WTC11 (cell line): ENCODE data around the gene NANOG. TPM values are rescaled to one million over a fixed set of nuclear protein-coding genes. Genes with fewer than 3 reads are reported as not detected.
"Not testable (repeated sequence)": the region's sequence is repeated elsewhere in the genome, so short reads cannot be mapped to it uniquely, and the experiment has no call there.

Experiments
- ATAC-seq: fragments of 200-7000 bp; cut with Tn5 transposase; 2 replicates; pipeline ENCODE4 v1.10.0; 2021; ENCODE audit warnings: mild to moderate bottlenecking, moderate library complexity
- CTCF ChIA-PET: fragments of 300-600 bp; sonication (Branson Sonifier 250); formaldehyde crosslinking; loops from one replicate; lab custom pipeline; 2021; ENCODE audit warnings: antibody characterized with exemption; lab: Charles Lee
- POLR2A ChIA-PET: fragments of 350-600 bp; sonication (Branson Sonifier 250); formaldehyde crosslinking; loops from one replicate; lab custom pipeline; 2021; ENCODE audit warnings: antibody characterized with exemption; lab: Charles Lee
- DNase-seq: peaks from one replicate; pipeline ENCODE4 v3.0.0; 2021; ENCODE audit warnings: low spot score
- H3K27ac Mint-ChIP-seq: 2 replicates; pipeline ENCODE4 v1.8.0; 2021; ENCODE audit warnings: mixed read lengths
- H3K27me3 Mint-ChIP-seq: 2 replicates; pipeline ENCODE4 v1.8.0; 2021; ENCODE audit warnings: low read depth, mild to moderate bottlenecking, moderate library complexity, mixed read lengths
- H3K36me3 Mint-ChIP-seq: 2 replicates; pipeline ENCODE4 v1.8.0; 2021; ENCODE audit warnings: mixed read lengths
- H3K4me1 Mint-ChIP-seq: 2 replicates; pipeline ENCODE4 v1.8.0; 2022; ENCODE audit warnings: mixed read lengths
- H3K4me3 Mint-ChIP-seq: 2 replicates; pipeline ENCODE4 v1.8.0; 2021; ENCODE audit warnings: mild to moderate bottlenecking, moderate library complexity, mixed read lengths
- H3K9me3 Mint-ChIP-seq: 2 replicates; pipeline ENCODE4 v1.8.0; 2021; ENCODE audit warnings: mixed read lengths
- ESRRA ChIP-seq: sonication (generic); formaldehyde crosslinking; IDR thresholded peaks from 2 replicates; pipeline ENCODE4 v1.8.1; 2022; ENCODE audit warnings: mild to moderate bottlenecking, missing genetic modification reagents, borderline replicate concordance
- GRHL2 ChIP-seq: fragments of 250-450 bp; sonication (Bioruptor Pico); IDR thresholded peaks from 2 replicates; pipeline ENCODE4 v1.8.0; 2022; ENCODE audit warnings: mild to moderate bottlenecking, moderate library complexity; ENCODE audit not compliant: insufficient replicate concordance, severe bottlenecking
- IRF2 ChIP-seq: sonication (generic); formaldehyde crosslinking; IDR thresholded peaks from 2 replicates; pipeline ENCODE4 v1.8.0; 2022; ENCODE audit warnings: low read depth, missing genetic modification reagents, borderline replicate concordance
- JAZF1 ChIP-seq: fragments of 250-450 bp; sonication (Bioruptor Pico); IDR thresholded peaks from 2 replicates; pipeline ENCODE4 v1.9.0; 2021; ENCODE audit warnings: moderate library complexity, mild to moderate bottlenecking, inconsistent platforms
- KAT7 ChIP-seq: sonication (generic); formaldehyde crosslinking; IDR thresholded peaks from 2 replicates; pipeline ENCODE4 v1.8.1; 2023; ENCODE audit warnings: missing genetic modification reagents, mild to moderate bottlenecking, borderline replicate concordance
- MXD4 ChIP-seq: fragments of 250-450 bp; sonication (Bioruptor Pico); IDR thresholded peaks from 2 replicates; pipeline ENCODE4 v1.8.0; 2021; ENCODE audit warnings: mild to moderate bottlenecking, moderate library complexity, borderline replicate concordance
- NR1H2 ChIP-seq: sonication (generic); formaldehyde crosslinking; IDR thresholded peaks from 2 replicates; pipeline ENCODE4 v1.9.0; 2021; ENCODE audit warnings: mild to moderate bottlenecking, moderate library complexity, missing genetic modification reagents
- NR3C1 ChIP-seq: sonication (generic); formaldehyde crosslinking; conservative IDR thresholded peaks from 2 replicates; pipeline ENCODE4 v1.8.1; 2023; ENCODE audit warnings: low read depth, mild to moderate bottlenecking, missing genetic modification reagents
- RELA ChIP-seq: sonication (generic); formaldehyde crosslinking; IDR thresholded peaks from 2 replicates; pipeline ENCODE4 v1.8.1; 2022; ENCODE audit warnings: missing genetic modification reagents, mild to moderate bottlenecking, borderline replicate concordance
- ZNF423 ChIP-seq: fragments of 250-450 bp; sonication (Bioruptor Pico); IDR thresholded peaks from 2 replicates; pipeline ENCODE4 v2.1.2; 2022; ENCODE audit warnings: mild to moderate bottlenecking, moderate library complexity
- total RNA-seq: library from RNA; stranded (reverse); gene quantifications from 3 replicates; pipeline ENCODE4 v1.2.3, GENCODE V29; 2021
- TF ChIP-seq, protein P1 (sequence below): sonication (generic); formaldehyde crosslinking; conservative IDR thresholded peaks from 2 replicates; pipeline ENCODE4 v1.8.1; 2023; ENCODE audit warnings: mild to moderate bottlenecking, low read depth, missing genetic modification reagents, moderate library complexity
- TF ChIP-seq, protein P2 (sequence below): sonication (generic); formaldehyde crosslinking; conservative IDR thresholded peaks from 2 replicates; pipeline ENCODE4 v1.8.1; 2022; ENCODE audit warnings: mild to moderate bottlenecking, missing genetic modification reagents

NANOG gene
- total RNA-seq, 1 experiment from 2014 or later: 387 TPM

DNA sequence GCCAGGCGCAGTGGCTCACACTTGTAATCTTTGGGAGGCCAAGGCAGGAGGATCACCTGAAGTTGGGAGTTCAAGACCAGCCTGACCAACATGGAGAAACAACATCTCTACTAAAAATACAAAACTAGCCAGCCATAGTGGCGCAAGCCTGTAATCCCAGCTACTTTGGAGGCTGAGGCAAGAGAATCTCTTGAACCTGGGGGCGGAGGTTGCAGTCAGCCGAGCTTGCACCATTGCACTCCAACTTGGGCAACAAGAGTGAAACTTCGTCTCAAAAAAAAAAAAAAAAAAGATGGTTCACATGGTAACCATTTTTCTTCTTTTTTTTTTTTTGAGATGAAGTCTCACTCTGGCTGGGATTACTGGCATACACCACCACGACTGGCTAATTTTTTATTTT, 48.2 kb downstream of the NANOG start:
- Mint-ChIP-seq H3K27me3 (no peaks in the 10 kb centered on the region), H3K9me3 (no peaks in the 10 kb centered on the region), H3K27ac (no peak overlapping the region), H3K36me3 (no peaks in the 10 kb centered on the region), H3K4me1 (peaks cover 33% of the 10 kb centered on the region), H3K4me3 (no peak overlapping the region)
- ATAC-seq (no peak), DNase-seq (no peak)
- ChIA-PET CTCF (no interaction called here), POLR2A (no interaction called here)
- TF ChIP-seq IRF2 (CRISPR knock-in tag) (no peak), JAZF1 (CRISPR knock-in tag) (no peak), NR1H2 (no peak), MXD4 (CRISPR knock-in tag) (no peak), RELA (CRISPR knock-in tag) (no peak), GRHL2 (no peak), ZNF423 (CRISPR knock-in tag) (no peak), KAT7 (CRISPR knock-in tag) (no peak), NR3C1 (no peak), ESRRA (no peak)
- TF ChIP-seq, protein P1, sequence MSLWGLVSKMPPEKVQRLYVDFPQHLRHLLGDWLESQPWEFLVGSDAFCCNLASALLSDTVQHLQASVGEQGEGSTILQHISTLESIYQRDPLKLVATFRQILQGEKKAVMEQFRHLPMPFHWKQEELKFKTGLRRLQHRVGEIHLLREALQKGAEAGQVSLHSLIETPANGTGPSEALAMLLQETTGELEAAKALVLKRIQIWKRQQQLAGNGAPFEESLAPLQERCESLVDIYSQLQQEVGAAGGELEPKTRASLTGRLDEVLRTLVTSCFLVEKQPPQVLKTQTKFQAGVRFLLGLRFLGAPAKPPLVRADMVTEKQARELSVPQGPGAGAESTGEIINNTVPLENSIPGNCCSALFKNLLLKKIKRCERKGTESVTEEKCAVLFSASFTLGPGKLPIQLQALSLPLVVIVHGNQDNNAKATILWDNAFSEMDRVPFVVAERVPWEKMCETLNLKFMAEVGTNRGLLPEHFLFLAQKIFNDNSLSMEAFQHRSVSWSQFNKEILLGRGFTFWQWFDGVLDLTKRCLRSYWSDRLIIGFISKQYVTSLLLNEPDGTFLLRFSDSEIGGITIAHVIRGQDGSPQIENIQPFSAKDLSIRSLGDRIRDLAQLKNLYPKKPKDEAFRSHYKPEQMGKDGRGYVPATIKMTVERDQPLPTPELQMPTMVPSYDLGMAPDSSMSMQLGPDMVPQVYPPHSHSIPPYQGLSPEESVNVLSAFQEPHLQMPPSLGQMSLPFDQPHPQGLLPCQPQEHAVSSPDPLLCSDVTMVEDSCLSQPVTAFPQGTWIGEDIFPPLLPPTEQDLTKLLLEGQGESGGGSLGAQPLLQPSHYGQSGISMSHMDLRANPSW (CRISPR knock-in tag): no peak
- TF ChIP-seq, protein P2, sequence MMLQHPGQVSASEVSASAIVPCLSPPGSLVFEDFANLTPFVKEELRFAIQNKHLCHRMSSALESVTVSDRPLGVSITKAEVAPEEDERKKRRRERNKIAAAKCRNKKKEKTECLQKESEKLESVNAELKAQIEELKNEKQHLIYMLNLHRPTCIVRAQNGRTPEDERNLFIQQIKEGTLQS: no peak

DNA sequence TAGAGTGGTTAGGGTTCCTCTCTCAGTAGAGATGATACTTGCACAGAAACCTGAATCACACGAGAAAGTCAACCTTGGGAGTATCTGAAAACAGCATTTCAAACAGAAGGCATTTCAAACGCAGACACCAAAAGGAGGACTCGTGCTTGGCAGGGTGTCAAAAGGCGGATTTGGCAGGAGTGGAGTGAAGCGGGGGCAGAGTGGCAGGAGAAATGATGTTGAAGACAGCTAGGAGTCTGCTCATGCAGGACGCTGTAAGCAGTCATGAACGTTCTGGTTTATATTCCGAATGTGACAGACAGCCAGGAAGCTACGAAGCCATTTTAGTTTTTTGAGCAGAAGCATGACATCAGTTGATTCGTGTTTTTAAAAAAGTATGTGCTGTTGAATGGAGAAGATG, 50.0 kb downstream of the NANOG start:
- H3K4me1 Mint-ChIP-seq: peaks cover 41% of the 10 kb centered on the region
- ATAC-seq, POLR2A ChIA-PET, H3K36me3 Mint-ChIP-seq, DNase-seq, H3K9me3 Mint-ChIP-seq, H3K4me3 Mint-ChIP-seq, H3K27me3 Mint-ChIP-seq: not testable (repeated sequence)
- CTCF ChIA-PET: interaction anchor here (0.7 kb wide), 1 partner anchor 33 kb away, joined by 4 read pairs; no protein-coding TSS in a partner anchor
- H3K27ac Mint-ChIP-seq: peak overlapping the region; percentile 63

DNA sequence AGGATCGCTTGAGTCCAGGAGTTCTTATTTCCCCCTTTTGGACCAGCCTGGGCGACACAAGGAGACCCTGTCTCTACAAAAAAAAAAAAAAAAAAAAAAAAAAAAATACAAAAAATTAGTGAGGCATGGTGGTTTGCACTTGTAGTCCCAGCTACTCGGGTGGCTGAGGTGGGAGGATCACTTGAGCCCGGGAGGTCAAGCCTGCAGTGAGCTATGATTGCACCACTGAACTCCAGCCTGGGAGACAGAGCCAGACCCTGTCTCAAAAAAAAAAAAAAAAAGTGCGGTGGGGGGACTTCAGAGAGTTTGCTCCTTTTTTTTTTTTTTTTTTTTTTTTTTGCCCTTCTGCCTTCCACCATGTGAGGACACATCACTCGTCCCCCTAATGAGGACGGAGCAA, 50.6 kb downstream of the NANOG start:
- ChIA-PET POLR2A (interaction anchor here (0.7 kb wide), 1 partner anchor 846 kb away, joined by 3 read pairs; no protein-coding TSS in a partner anchor), CTCF (interaction anchor here (0.7 kb wide), 2 partner anchors 33 to 84 kb away, joined by 4 read pairs; no protein-coding TSS in a partner anchor)
- not testable (repeated sequence) for DNase-seq, H3K36me3 Mint-ChIP-seq, ATAC-seq, H3K27ac Mint-ChIP-seq, H3K9me3 Mint-ChIP-seq, H3K4me3 Mint-ChIP-seq, H3K27me3 Mint-ChIP-seq
- peaks cover 45% of the 10 kb centered on the region for H3K4me1 Mint-ChIP-seq

DNA sequence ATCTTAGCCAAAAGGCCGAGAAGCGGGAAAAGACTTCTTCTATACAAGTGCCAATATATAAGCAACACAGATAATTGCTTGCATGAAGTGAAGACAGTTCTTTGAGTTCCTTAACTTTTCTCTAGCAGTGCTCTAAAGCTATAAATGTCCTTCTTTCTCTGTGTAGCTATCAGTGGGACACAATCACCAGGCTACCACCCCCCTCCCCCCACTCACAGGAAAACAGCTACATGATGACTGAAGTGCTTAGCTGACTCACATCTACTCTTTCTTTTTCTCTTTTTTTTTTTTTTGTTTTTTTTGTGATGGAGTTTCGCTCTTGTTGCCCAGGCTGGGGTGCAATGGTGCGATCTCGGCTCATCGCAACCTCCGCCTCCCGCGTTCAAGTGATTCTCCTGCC, 53.2 kb downstream of the NANOG start:
- POLR2A ChIA-PET, H3K27me3 Mint-ChIP-seq, CTCF ChIA-PET, DNase-seq, H3K4me3 Mint-ChIP-seq, H3K36me3 Mint-ChIP-seq, ATAC-seq, H3K9me3 Mint-ChIP-seq: not testable (repeated sequence)
- Mint-ChIP-seq H3K4me1 (peaks cover 55% of the 10 kb centered on the region), H3K27ac (peak overlapping the region; percentile 57; the same call in 1 of the 2 replicates)

DNA sequence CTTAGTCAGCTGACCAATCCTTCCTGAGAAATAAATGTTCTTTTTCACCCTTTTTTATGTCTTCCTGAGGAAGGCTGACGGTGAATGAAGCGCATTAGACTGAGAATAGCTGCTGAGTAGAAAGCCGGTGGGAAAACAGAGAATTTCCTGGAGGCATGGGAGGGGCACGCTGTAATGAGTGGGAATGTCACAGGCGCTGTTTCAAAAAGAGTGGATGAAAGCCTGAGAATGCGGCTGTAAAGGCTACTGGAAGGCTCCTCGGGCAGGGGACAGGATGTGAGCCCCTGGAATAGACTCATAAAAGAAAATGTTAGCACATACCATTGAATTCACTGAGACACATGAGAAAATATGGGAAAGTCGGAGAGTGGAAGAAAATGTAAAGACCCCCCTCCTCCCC, 53.9 kb downstream of the NANOG start:
- peaks cover 61% of the 10 kb centered on the region for H3K4me1 Mint-ChIP-seq
- DNase-seq, ATAC-seq, H3K4me3 Mint-ChIP-seq, POLR2A ChIA-PET, H3K36me3 Mint-ChIP-seq, CTCF ChIA-PET, H3K9me3 Mint-ChIP-seq, H3K27me3 Mint-ChIP-seq: not testable (repeated sequence)
- peak overlapping the region; percentile 85 for H3K27ac Mint-ChIP-seq

DNA sequence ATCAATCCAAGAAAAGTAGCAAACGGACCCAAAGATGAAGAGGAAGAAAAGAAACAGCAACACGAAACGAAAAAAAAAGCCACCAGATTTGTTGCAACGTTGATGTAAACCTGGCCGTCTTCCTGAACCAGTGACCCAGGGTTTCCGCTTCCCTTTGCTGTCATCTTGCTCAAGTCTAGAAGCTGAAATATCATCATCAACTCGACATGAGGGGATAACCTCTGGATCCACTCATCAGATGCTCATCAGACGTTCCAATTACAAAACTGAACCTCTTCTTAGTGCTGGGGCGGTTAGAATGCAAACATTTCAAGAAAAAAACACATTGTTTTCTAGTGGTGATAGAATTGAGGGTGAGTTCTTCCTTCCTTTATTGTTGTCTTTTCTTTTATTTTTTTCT, 54.4 kb downstream of the NANOG start:
- Mint-ChIP-seq H3K4me1 (peaks cover 64% of the 10 kb centered on the region), H3K27ac (peak overlapping the region; percentile 77)
- POLR2A ChIA-PET, ATAC-seq, H3K9me3 Mint-ChIP-seq, DNase-seq, H3K4me3 Mint-ChIP-seq, H3K27me3 Mint-ChIP-seq, CTCF ChIA-PET, H3K36me3 Mint-ChIP-seq: not testable (repeated sequence)
